Peyer's patch (tissue), 4 donors: ENCODE measurements around the gene PTGFRN. TPM values are rescaled to one million over a fixed set of nuclear protein-coding genes. Genes with fewer than 3 reads are reported as not detected.
A peak's percentile ranks its signal among the peaks of the same experiment; 100 is the strongest.

ENCODE experiments used
- DNase-seq, 3 donors: peaks; one replicate each; pipeline ENCODE4 v3.0.0-alpha.2; 2017 to 2019
- H3K27ac ChIP-seq, 4 donors: fragments of 200-600 bp; sonication (generic); one replicate each; pipeline ENCODE4 v1.5.1; 2016 to 2019
- H3K27me3 ChIP-seq, 2 donors: fragments of 200-600 bp; sonication (generic); one replicate each; pipeline ENCODE4 v1.5.1; 2019
- H3K36me3 ChIP-seq, 3 donors: fragments of 200-600 bp; sonication (generic); one replicate each; pipeline ENCODE4 v1.5.1; 2016 to 2019
- H3K4me1 ChIP-seq, 4 donors: fragments of 200-600 bp; sonication (generic); one replicate each; pipeline ENCODE4 v1.5.1; 2016 to 2019
- H3K4me3 ChIP-seq, 4 donors: fragments of 200-600 bp; sonication (generic); 1 replicate in 3 of 4; 2 replicates in 1 of 4; pipeline ENCODE4 v1.5.1; 2016 to 2019; ENCODE audit warnings: mild to moderate bottlenecking in 1 of 4
- H3K9me3 ChIP-seq, 4 donors: fragments of 200-600 bp; sonication (generic); one replicate each; pipeline ENCODE4 v1.5.1; 2016 to 2019; ENCODE audit warnings: mild to moderate bottlenecking in 1 of 4
- CTCF ChIP-seq, 6 experiments: fragments of 450-650 bp in 4 of 6; fragments of 200-600 bp in 2 of 6; sonication (generic) in 1 of 6; IDR thresholded peaks; one replicate each; pipeline ENCODE4 v1.5.1; 2017 to 2019; ENCODE audit warnings: antibody characterized with exemption in 6 of 6, mild to moderate bottlenecking in 3 of 6, moderate library complexity in 1 of 6
- POLR2A ChIP-seq, 2 donors: fragments of 450-650 bp; IDR thresholded peaks; one replicate each; pipeline ENCODE4 v1.5.1; 2017; ENCODE audit warnings: antibody characterized with exemption in 2 of 2, mild to moderate bottlenecking in 2 of 2, moderate library complexity in 2 of 2
- total RNA-seq, 4 donors: library from RNA; depleted of rRNA; stranded (reverse); fragments of >200 nt; gene quantifications; one replicate each; pipeline ENCODE4 v1.1.0, GENCODE V29; 2016

PTGFRN gene
- total RNA-seq, 4 donors from 2014 or later, result 20.6 to 66.6 (median 54.3) TPM

DNA sequence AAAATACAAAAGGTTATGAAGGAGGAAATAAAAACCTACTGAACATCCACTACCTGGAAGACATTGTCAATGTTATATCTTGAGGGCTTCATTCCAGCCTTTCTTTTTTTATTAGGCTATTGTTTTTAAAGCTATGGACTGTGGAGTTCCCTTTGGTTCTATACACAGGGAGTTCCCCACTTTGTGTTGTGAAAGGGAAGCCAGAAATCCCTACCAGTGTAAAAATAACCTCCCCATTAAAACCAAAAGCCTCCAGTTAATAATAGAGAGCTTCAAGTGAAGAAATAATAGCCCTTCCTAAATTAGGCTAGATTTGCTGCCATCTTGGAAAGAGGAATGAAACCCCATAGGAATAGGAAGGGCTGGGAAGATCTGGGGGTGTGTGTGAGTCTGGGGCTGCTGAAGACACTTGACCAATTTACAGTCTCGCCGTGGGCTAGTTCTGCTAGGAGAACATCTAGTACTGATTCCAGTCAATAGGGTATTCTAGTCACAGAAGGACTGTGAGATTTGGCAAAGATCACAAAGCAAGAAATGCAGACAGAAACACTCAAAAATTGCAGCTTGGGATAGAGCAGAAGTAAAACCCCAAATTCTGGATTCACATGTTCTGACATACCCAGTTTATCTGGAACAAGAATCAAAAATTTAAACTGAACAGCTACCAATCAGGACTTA, 32.4 kb upstream of the PTGFRN start:
- DNase-seq, result no peak
- Histone ChIP-seq H3K9me3 (no peaks in the 10 kb centered on the region), H3K27ac (peak overlapping the region in 2 of 4 donors; percentile 4 to 14), H3K27me3 (no peaks in the 10 kb centered on the region), H3K4me3 (no peak overlapping the region), H3K4me1 (peaks cover 0 to 10% (median 6%) of the 10 kb centered on the region in 4 donors), H3K36me3 (no peaks in the 10 kb centered on the region)
- TF ChIP-seq CTCF (IDR thresholded peaks at IDR 0.05) (no peak), POLR2A (IDR thresholded peaks at IDR 0.05) (no peak)

DNA sequence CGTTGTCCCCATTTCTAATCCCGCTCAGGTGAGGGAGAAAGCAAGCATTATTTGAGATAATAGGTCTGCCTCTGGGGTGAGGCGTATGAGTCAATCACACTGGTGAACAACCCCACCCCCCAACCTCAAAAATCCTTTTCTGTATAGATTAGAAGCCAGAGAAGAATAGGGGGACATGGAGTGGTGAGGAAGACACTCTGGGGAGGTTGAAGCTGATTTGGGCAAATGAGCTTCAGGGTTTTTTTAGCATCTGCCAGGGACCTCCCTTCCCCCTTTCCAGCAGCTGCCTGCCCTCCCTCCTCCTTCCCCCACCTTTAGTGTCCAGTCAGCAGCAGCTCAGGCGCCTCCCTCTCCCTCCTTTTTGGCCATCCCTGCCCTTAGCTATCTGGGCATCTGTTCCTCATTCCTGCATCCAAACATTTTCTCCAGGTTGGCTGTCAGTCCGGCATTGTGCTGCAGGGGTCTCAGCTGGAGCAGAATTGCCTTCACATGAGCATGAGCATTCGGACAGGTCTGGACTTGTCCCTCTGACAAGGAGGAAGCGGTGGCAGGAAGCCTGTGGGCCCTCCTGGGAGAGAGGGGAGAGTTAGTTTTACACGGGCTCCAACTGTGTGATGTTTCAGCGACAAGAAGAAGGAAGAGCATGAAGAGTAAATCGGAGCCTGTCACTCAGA, 30.8 kb upstream of the PTGFRN start:
- Histone ChIP-seq H3K4me3 (no peak overlapping the region), H3K4me1 (peaks cover 0 to 10% (median 6%) of the 10 kb centered on the region in 4 donors), H3K27ac (peak overlapping the region in 3 of 4 donors; percentile 26 to 46 (median 44))

GRCh38 chr1:116879478-116880133, 30.1 kb upstream of the PTGFRN start:
- Histone ChIP-seq H3K9me3 (no peaks in the 10 kb centered on the region), H3K36me3 (no peaks in the 10 kb centered on the region), H3K27ac (peak overlapping the region in 1 of 4 donors; percentile 46), H3K4me3 (no peak overlapping the region), H3K27me3 (no peaks in the 10 kb centered on the region), H3K4me1 (peaks cover 0 to 10% (median 6%) of the 10 kb centered on the region in 4 donors)
- DNase-seq, result no peak
- TF ChIP-seq POLR2A (IDR thresholded peaks at IDR 0.05), result no peak
- no peak for TF ChIP-seq CTCF (IDR thresholded peaks at IDR 0.05)

More for the DNA sequence above, 30.8 kb upstream of the PTGFRN start:
- Histone ChIP-seq H3K27me3 (no peaks in the 10 kb centered on the region), H3K36me3 (no peaks in the 10 kb centered on the region), H3K9me3 (no peaks in the 10 kb centered on the region)
- TF ChIP-seq CTCF (IDR thresholded peaks at IDR 0.05) (no peak), POLR2A (IDR thresholded peaks at IDR 0.05) (no peak)
- DNase-seq, result no peak

GRCh38 chr1:116880917-116881316, 28.8 kb upstream of the PTGFRN start:
- H3K27me3 ChIP-seq, result no peaks in the 10 kb centered on the region
- TF ChIP-seq CTCF (IDR thresholded peaks at IDR 0.05) (no peak), POLR2A (IDR thresholded peaks at IDR 0.05) (no peak)
- no peaks in the 10 kb centered on the region for H3K9me3 ChIP-seq
- H3K4me3 ChIP-seq, result no peak overlapping the region
- no peak for DNase-seq
- no peaks in the 10 kb centered on the region for H3K36me3 ChIP-seq
- no peak overlapping the region for H3K27ac ChIP-seq
- H3K4me1 ChIP-seq, result peaks cover 0 to 10% (median 6%) of the 10 kb centered on the region in 4 donors

- Histone ChIP-seq H3K36me3 (no peaks in the 10 kb centered on the region), H3K9me3 (no peaks in the 10 kb centered on the region), H3K4me1 (peaks cover 0 to 10% (median 6%) of the 10 kb centered on the region in 4 donors), H3K4me3 (no peak overlapping the region), H3K27ac (peak overlapping the region in 2 of 4 donors; percentile 21 to 30), H3K27me3 (no peaks in the 10 kb centered on the region)
- TF ChIP-seq POLR2A (IDR thresholded peaks at IDR 0.05) (no peak), CTCF (IDR thresholded peaks at IDR 0.05) (peak in 4 of 6 experiments; percentile 17 to 51 (median 28))
- DNase-seq, result peak in 1 of 3 donors; percentile 60
Measured at GRCh38 chr1:116881879-116882520, 27.7 kb upstream of the PTGFRN start.
